GM19468 (cell line): ENCODE results near the gene TRAF2.

ENCODE experiments used
- ATAC-seq: cut with Tn5 transposase; IDR thresholded peaks from one replicate; pipeline ENCODE4 v1.9.1; 2021; ENCODE audit warnings: mild to moderate bottlenecking, moderate library complexity, moderate number of reproducible peaks; ENCODE audit not compliant: unreplicated experiment; ENCODE audit errors: extremely low read depth

Gene TRAF2

DNA sequence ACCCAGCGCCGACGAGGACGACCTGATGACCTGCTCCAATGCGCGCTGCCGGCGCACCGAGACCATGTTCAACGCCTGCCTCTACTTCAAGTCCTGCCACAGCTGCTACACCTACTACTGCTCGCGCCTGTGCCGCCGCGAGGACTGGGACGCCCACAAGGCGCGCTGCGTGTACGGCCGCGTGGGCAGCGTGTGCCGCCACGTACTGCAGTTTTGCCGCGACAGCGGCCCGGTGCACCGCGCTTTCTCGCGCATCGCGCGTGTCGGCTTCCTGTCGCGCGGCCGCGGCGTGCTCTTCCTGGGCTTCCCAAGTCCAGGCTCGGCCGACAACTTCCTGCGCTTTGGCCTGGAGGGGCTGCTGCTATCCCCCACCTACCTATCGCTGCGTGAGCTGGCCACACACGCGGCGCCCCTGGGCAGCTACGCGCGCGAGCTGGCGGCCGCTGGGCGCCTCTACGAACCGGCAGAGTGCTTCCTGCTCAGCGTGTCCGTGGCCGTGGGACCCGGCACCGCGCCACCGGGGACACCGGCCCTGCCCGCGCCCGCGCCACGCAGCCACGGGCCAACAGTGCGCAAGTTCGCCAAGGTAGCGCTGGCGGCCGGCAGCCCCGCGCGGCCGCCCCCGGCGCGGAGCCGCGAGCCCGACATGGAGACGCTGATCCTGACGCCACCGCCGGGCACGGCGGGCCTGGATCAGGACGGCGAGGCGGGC, 39.8 kb upstream of the TRAF2 start:
- no peak for ATAC-seq

DNA sequence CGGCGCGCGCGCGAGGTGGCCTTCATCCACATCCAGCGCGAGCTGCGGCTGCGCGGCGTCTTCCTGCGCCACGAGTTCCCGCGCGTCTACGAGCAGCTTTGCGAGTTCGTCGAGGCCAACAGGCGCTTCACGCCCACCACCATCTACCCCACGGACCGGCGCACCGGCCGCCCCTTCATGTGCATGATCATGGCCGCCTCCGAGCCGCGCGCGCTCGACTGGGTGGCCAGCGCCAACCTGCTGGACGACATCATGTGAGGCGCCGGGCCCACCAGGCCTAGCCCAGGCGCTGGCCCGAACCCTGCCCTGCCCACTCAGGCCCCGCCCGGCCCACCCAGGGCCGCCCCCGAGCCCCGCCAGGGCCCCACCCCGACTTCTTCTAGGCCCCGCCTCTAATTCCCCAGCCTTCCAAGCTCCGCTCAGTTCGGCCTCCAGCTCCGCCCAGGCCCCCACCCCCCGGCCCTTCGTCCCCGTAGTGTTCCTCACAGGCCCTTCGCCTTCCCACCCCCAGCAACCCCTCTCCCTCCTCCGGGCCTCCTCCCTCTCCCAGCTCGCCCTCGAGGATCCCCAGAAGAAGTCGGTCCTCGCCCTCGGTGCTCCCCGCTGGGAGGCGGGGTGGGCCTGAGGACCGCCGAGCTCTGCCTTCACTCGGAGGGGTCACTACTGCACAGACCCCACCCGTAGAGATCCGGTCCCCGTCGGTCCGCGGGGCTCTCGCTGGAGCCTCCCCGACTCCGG, 39.1 kb upstream of the TRAF2 start:
- no peak for ATAC-seq

DNA sequence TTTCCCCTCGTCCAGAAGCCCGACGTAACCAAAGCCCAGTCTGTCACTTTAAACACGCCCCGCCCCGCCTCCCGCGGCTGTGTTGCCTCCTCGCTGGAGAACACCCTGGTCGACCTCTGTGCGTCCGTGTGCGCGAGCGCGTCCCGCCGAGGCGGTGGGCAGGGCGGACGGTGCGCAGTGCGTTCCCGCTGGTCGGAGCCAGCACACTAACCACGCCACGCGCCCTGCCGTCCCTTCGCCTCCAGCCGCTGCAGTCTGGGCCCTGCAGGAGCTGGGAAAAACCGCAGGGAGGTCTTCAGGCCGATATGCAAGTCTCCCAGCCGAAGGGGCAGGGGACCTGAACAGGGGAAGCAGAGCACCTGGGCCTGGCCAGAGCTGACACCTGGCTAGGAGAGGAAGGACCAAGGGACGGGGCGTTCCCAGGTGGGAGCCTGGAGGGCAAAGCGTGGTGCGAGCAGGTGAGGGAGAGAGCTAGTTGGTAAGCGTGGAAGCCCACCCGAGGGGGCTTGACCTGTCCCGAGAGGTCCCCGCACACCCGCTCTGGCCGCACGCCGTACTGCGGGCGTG, 38.4 kb upstream of the TRAF2 start:
- ATAC-seq = no peak

DNA sequence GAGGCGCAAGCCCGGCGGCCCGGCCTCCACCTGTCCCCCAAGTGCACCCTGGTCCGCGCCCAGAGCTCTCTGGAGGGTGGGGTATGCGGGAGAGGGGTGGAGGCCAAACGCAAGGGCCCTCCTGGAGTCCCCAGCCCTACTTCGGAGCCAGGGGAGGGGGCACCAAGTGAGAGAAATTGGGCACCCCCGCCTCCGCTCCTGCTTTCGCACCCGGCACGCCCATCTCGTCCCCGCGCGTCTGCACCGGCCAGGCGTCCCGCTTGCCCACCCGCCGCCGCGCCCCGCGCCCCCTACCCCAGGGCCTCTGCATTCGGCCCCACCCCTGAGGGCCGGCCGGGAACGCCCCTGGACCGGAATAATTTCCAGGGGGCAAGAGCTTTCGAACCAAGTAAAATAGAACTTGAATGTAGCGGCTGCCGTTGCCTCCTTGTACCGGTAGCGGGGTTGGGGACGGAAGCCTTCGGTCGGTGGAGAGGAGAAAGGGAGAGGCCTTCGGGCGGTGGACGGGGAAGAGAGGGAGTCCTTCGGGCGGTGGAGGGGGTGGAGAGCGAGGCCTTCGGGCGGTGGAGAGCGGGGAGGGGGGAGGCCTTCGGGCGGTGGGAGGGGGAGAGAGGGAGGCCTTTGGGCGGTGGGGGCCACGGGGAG, 37.8 kb upstream of the TRAF2 start:
- no peak for ATAC-seq

DNA sequence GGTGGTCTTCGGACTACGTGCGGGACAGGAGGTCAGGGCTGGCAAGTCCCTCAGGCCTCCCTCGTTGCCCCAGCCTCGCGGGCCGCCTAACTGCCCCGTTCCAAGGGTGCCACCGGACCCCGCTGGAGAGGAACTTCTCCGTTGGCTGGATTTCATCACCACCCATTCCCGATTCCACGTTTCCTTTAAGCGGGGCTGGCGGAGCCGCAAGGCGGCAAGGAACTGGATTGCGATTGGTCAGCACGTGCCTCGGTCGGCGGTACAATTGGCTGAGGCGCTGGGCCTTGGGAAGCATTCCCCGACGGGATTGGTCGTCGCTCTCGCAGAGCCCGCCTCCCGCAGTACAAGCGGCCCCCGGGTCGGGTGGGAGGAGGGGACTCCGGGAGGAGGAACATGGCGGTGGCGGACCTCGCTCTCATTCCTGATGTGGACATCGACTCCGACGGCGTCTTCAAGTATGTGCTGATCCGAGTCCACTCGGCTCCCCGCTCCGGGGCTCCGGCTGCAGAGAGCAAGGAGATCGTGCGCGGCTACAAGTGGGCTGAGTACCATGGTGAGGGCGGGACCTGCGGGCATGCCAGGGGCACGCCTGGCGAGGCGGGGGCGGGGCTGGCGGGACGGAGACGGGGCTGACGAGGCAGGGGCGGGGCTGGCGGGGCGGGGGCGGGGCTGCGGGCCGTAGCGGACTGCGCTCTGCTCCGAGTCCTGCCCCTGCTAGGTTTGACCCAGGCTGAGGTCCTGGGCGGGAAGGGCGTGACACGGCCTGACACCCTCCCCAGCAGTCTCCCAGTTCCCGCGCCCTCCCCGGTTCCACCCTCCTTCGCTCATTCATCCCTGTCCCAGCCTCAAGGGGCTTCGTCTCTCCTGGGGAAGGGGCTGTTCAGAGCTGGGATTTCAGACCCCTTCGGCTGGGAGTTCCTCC, 37.0 kb upstream of the TRAF2 start, which contains the start of gene PHPT1:
Gene PHPT1, plus strand, starts transcription at position 372 of the 922 bp plus-strand sequence. Its CDS starts 22 bp downstream, at position 394.
- peak; percentile 29 for ATAC-seq

DNA sequence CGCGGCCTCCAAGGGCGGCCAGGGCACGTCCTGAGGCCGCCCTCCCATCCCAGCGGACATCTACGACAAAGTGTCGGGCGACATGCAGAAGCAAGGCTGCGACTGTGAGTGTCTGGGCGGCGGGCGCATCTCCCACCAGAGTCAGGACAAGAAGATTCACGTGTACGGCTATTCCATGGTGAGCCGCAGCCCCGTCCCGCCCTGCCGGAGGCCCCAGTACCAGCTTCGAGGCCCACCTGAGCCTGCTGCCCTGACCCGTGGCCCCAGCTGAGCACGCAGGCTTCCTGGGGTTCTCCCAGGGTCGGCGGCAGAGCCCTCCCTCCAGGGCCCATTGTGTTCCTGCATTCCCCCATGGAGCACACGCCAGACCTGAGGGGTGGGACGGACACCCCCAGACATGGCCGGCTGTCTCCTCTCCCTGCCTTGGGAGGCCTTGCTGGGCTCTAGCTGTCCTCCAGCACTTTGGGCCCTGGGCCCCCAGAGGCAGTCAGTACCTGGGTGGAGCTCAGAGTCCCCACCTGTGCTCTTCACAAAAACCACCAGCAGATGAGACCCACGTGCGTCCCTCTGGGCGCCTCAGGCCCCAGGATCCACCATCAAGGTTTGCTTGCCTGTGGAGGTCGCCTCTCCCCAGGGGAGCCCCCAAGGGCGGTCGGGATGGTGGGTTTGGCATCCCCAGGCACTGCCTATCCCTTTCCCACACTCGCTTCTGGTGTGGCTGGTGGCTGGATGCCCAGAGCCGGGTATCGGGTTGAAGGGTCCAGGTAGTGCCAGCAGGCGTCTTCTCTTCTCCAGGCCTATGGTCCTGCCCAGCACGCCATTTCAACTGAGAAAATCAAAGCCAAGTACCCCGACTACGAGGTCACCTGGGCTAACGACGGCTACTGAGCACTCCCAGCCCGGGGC, 36.1 kb upstream of the TRAF2 start:
- no peak for ATAC-seq

DNA sequence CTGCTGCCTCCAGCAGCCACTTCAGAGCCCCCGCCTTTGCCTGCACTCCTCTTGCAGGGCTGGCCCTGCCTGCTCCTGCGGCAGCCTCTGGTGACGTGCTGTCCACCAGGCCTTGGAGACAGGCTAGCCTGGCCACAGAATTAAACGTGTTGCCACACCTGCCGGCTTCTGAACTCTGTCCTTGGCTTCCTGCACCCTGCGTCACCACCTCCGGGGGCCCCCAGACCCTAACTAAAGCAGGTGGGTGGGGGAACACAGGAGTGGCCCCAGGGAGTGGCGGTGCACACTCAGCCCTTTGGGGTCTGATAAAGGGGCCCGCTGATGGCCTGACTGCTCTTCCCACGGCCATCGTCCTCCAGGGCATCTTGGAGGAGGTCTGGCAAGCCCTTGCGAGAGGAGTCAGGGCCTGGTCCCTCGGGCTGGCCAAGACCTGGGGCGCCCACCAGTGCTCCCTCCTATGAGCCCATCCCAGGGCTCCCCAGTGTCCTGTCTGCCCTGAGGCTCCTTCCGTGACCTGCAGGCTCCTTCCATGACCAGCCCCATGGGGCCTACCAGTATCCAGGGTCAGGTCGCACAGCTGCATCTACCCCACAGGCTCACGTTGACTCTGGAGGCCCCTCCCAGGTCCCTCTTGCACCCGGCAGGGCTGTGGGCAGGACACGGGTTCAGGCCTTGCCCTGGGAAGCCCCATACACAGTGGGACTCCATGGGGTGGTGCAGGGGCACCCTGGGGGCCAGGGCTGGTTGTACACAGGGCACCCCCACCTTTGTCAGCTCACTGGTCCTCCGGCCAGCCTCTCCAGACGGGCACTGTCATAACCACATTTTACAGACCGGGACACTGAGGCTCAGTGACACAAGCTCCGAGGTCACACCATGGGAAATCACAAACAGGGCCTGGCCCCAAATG, 35.2 kb upstream of the TRAF2 start:
- no peak for ATAC-seq

DNA sequence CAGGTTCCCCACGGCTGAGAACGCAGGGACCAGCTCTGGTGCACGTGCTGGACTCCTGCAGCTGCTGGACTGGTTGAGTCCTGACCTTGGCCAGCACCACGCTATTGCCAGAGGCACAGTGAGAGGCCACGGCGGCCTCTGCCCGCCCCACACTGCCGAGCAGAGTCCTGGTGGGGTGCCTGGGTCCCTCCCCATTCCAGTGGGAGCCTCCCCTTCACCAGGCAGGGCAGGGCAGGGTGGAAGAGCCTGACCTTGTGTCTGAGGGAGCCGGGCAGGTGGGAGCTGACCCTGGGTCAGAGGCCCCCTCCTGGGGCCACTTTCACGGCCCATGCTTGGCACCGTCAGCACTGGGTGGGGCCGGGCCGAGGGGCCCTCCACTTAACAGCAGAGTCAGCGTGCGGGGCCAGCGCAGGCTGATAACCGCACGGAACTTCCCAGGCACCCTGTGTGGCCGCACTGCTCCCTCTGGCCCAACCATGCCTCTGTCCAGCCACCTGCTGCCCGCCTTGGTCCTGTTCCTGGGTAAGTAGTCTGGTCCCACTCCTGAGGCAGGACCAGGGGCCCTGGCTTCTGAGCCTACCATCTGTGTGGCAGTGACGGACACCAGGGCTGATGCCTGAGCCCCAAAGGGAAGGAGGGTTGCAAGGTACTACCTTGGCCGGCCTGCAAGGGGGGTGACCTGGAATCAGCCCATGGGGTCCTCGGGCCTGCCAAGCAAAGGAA, 34.2 kb upstream of the TRAF2 start, which contains the start of gene MAMDC4:
Gene MAMDC4, plus strand, starts transcription at position 406 of the 723 bp plus-strand sequence. Its CDS starts 71 bp downstream, at position 477.
- ATAC-seq = no peak

DNA sequence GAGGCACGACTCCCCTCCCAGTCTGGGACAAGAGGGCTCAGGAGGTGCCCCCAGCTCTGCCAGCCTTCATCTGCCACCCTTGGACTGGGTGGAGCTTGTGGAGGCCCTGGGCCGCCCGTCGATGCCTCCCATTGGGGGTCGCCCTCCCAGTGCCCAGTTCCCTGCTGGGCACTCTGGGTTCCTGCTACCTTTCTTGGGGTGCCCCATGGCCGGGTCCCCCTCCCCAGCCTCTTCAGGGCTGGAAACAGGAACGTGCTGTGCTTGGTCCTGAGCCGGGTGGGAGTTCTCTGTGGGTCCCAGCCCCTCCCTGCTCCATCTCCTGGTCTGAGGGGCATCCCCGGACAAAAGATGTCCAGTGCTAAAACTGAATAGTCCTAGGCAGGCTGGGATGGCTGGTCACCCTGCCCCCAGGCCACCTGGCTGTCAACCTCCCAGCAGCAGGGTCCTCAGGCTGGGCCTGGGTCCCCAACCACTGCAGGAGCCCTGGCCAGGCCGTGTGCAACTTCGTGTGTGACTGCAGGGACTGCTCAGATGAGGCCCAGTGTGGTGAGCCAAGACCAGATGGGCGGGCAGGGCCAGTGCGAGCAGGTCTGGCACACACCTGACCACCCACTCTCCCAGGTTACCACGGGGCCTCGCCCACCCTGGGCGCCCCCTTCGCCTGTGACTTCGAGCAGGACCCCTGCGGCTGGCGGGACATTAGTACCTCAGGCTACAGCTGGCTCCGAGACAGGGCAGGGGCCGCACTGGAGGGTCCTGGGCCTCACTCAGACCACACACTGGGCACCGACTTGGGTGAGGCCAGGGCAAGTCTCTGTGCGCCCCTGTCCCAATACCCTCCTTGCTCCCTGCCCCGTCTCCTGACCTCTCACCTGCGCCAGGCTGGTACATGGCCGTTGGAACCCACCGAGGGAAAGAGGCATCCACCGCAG, 33.4 kb upstream of the TRAF2 start:
- ATAC-seq = no peak

DNA sequence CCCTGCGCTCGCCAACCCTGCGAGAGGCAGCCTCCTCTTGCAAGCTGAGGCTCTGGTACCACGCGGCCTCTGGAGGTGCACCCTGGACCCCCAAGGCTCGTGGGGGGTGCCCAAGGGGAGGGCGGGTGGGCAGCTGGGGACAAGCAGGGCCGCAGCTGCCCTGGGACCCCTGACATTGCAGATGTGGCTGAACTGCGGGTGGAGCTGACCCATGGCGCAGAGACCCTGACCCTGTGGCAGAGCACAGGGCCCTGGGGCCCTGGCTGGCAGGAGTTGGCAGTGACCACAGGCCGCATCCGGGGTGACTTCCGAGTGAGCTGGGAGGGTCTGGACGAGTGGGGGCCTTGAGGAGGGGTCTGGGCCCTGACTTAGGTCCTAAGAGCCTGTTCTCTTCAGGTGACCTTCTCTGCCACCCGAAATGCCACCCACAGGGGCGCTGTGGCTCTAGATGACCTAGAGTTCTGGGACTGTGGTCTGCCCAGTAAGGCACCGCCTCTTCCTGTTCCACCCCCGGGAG, 32.7 kb upstream of the TRAF2 start:
- ATAC-seq = no peak

DNA sequence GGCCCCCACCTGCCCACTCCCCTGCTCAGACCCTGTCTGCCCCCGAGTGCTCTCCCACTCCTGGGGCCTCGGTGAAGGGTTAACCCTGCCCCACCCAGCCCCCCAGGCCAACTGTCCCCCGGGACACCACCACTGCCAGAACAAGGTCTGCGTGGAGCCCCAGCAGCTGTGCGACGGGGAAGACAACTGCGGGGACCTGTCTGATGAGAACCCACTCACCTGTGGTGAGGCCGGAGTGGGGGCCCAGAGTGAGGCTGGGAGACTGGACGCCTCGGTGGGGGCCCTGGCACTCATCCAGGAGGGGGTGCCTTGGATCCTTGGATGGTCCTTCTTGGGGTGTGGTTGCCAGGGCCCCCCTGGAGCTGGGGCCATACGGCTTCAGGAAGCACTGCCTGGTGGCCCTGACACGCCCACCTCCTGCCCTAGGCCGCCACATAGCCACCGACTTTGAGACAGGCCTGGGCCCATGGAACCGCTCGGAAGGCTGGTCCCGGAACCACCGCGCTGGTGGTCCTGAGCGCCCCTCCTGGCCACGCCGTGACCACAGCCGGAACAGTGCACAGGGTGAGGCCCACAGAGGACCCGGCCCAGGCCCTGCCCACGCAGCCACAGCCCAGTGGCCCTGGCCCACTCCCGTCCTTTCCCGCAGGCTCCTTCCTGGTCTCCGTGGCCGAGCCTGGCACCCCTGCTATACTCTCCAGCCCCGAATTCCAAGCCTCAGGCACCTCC, 32.0 kb upstream of the TRAF2 start:
- ATAC-seq = no peak

DNA sequence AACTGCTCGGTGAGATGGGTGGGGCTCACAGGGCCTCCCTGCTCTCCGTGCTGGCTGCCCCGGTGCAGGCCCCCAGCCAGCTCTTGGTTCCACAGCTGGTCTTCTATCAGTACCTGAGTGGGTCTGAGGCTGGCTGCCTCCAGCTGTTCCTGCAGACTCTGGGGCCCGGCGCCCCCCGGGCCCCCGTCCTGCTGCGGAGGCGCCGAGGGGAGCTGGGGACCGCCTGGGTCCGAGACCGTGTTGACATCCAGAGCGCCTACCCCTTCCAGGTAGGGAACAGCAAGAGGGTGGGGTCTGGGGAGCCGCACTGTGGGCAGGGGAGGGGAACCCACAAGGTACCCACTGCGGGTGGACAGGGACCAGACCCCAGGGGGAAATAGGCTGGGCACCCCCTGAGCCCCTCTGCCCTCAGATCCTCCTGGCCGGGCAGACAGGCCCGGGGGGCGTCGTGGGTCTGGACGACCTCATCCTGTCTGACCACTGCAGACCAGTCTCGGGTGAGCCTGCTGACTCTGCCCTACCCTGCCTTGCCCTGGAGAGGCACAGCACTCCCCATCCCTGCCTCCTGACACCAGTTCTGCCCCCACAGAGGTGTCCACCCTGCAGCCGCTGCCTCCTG, 31.4 kb upstream of the TRAF2 start:
- no peak for ATAC-seq

DNA sequence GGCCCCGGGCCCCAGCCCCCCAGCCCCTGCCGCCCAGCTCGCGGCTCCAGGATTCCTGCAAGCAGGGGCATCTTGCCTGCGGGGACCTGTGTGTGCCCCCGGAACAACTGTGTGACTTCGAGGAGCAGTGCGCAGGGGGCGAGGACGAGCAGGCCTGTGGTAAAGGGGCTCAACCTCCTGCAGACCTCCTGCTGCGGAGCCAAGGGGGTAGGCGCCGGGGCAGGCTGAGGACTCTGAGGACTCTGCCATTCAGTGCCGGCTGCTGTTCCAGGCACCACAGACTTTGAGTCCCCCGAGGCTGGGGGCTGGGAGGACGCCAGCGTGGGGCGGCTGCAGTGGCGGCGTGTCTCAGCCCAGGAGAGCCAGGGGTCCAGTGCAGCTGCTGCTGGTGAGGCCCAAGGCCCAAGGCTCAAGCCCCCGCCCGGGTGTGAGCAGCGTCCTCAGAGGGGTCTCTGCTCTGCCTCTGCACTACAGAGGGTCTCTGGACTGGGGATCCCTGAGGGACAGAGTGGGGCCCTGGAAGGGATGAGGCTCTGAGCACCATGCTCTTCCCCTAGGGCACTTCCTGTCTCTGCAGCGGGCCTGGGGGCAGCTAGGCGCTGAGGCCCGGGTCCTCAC, 30.7 kb upstream of the TRAF2 start:
- ATAC-seq = no peak

DNA sequence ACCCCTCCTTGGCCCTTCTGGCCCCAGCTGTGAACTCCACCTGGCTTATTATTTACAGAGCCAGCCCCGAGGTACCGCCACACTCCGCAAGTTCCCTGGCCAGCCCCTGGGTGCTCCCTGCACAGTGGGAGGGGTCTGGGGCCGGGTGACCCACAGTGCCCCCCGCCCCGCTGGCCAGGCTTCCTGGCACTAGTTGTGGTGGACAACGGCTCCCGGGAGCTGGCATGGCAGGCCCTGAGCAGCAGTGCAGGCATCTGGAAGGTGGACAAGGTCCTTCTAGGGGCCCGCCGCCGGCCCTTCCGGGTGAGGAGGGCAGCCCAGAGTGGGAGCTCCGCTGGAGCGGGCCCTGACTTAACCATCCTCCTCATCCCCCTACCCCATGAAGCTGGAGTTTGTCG, 30.2 kb upstream of the TRAF2 start:
- no peak for ATAC-seq
